H9 (cell line): ENCODE results near the gene INPP5A. TPM values are rescaled to one million over a fixed set of nuclear protein-coding genes. Genes with fewer than 3 reads are reported as not detected.

ENCODE experiments used
- DNase-seq: peaks from one replicate; pipeline ENCODE4 v3.0.0-alpha.2; 2017
- H2AFZ ChIP-seq: one replicate; pipeline ENCODE4 v1.6.1; 2013; ENCODE audit warnings: mild to moderate bottlenecking, low read length, control low read depth, moderate library complexity
- H2AK5ac ChIP-seq: 2 replicates; pipeline ENCODE4 v1.6.1; 2013; ENCODE audit warnings: low read length, control low read depth, mixed read lengths; ENCODE audit not compliant: insufficient read length
- H2BK120ac ChIP-seq: one replicate; pipeline ENCODE4 v1.6.1; 2013; ENCODE audit warnings: low read depth, mild to moderate bottlenecking, low read length, control low read depth, inconsistent platforms; ENCODE audit not compliant: poor library complexity, severe bottlenecking
- H2BK12ac ChIP-seq: 2 replicates; pipeline ENCODE4 v1.6.1; 2013; ENCODE audit warnings: low read length, control low read depth, mixed read lengths, low read depth; ENCODE audit not compliant: insufficient read length
- H2BK15ac ChIP-seq: 2 replicates; pipeline ENCODE4 v1.6.1; 2013; ENCODE audit warnings: low read depth, low read length, control low read depth
- H2BK20ac ChIP-seq: one replicate; pipeline ENCODE4 v1.6.1; 2013; ENCODE audit warnings: low read depth, mild to moderate bottlenecking, low read length, control low read depth, inconsistent platforms; ENCODE audit not compliant: poor library complexity, severe bottlenecking
- H2BK5ac ChIP-seq: 2 replicates; pipeline ENCODE4 v1.6.1; 2013; ENCODE audit warnings: low read length, control low read depth, mixed read lengths; ENCODE audit not compliant: insufficient read length
- H3K14ac ChIP-seq: 2 replicates; pipeline ENCODE4 v1.6.1; 2013; ENCODE audit warnings: low read length, control low read depth; ENCODE audit not compliant: insufficient read depth
- H3K18ac ChIP-seq: 2 replicates; pipeline ENCODE4 v1.6.1; 2013; ENCODE audit warnings: low read depth, mild to moderate bottlenecking, mixed read lengths, low read length, control low read depth; ENCODE audit not compliant: insufficient read length
- H3K23ac ChIP-seq: 2 replicates; pipeline ENCODE4 v1.6.1; 2013; ENCODE audit warnings: low read length, control low read depth, mixed read lengths, low read depth; ENCODE audit not compliant: insufficient read length
- H3K23me2 ChIP-seq: 2 replicates; pipeline ENCODE4 v1.6.1; 2013; ENCODE audit warnings: low read depth, mild to moderate bottlenecking, mixed read lengths, low read length, control low read depth; ENCODE audit not compliant: insufficient read length, poor library complexity, severe bottlenecking
- H3K27ac ChIP-seq: 2 replicates; pipeline ENCODE4 v1.5.1; 2013; ENCODE audit warnings: low read length, control low read depth, mixed read lengths, low read depth; ENCODE audit not compliant: insufficient read length
- H3K27me3 ChIP-seq: 2 replicates; pipeline ENCODE4 v1.6.1; 2013; ENCODE audit warnings: low read length, control low read depth, inconsistent platforms; ENCODE audit not compliant: insufficient read depth
- H3K4ac ChIP-seq: 2 replicates; pipeline ENCODE4 v1.6.1; 2013; ENCODE audit warnings: low read depth, mild to moderate bottlenecking, control low read depth, inconsistent platforms, low read length, moderate library complexity
- H3K4me1 ChIP-seq: 2 replicates; pipeline ENCODE4 v1.6.1; 2013; ENCODE audit warnings: low read length, control low read depth, inconsistent platforms; ENCODE audit not compliant: insufficient read depth
- H3K4me2 ChIP-seq: 2 replicates; pipeline ENCODE4 v1.6.1; 2013; ENCODE audit warnings: low read length, control low read depth, mixed read lengths; ENCODE audit not compliant: insufficient read length, insufficient read depth
- H3K56ac ChIP-seq: 2 replicates; pipeline ENCODE4 v1.6.1; 2013; ENCODE audit warnings: low read depth, mild to moderate bottlenecking, mixed read lengths, low read length, control low read depth; ENCODE audit not compliant: insufficient read length
- H3K79me1 ChIP-seq: 2 replicates; pipeline ENCODE4 v1.6.1; 2013; ENCODE audit warnings: low read depth, mild to moderate bottlenecking, moderate library complexity, low read length, control low read depth, inconsistent platforms; ENCODE audit not compliant: insufficient read depth, poor library complexity, severe bottlenecking
- H3K79me2 ChIP-seq: 2 replicates; pipeline ENCODE4 v1.6.1; 2013; ENCODE audit warnings: low read length, control low read depth, inconsistent platforms; ENCODE audit not compliant: insufficient read depth
- H3K9ac ChIP-seq: 2 replicates; pipeline ENCODE4 v1.6.1; 2013; ENCODE audit warnings: low read length, control low read depth, mixed read lengths; ENCODE audit not compliant: insufficient read length; ENCODE audit errors: extremely low read depth
- H3K9me3 ChIP-seq: one replicate; pipeline ENCODE4 v1.6.1; 2013; ENCODE audit warnings: low read depth, low read length, inconsistent platforms; ENCODE audit not compliant: control insufficient read depth
- H3T11ph ChIP-seq: one replicate; pipeline ENCODE4 v1.6.1; 2013; ENCODE audit warnings: mild to moderate bottlenecking, low read length, control low read depth, inconsistent platforms
- H4K20me1 ChIP-seq: one replicate; pipeline ENCODE4 v1.6.1; 2013; ENCODE audit not compliant: control insufficient read depth, insufficient read length, insufficient read depth
- H4K5ac ChIP-seq: 2 replicates; pipeline ENCODE4 v1.6.1; 2013; ENCODE audit warnings: low read depth, mild to moderate bottlenecking, mixed read lengths, low read length, control low read depth; ENCODE audit not compliant: insufficient read length
- H4K8ac ChIP-seq: replicated peaks from 2 replicates; pipeline ENCODE4 v1.6.1; 2013; ENCODE audit warnings: low read length, control low read depth, mixed read lengths, low read depth; ENCODE audit not compliant: insufficient read length
- H4K91ac ChIP-seq: 2 replicates; pipeline ENCODE4 v1.6.1; 2013; ENCODE audit warnings: low read depth, mild to moderate bottlenecking, moderate library complexity, mixed read lengths, low read length, control low read depth; ENCODE audit not compliant: insufficient read length
- H3K27ac Mint-ChIP-seq, 3 experiments: 2 replicates in 2 of 3; 3 replicates in 1 of 3; pipeline ENCODE4 v1.8.0; 2020 to 2021; ENCODE audit warnings: mixed read lengths in 3 of 3, mild to moderate bottlenecking in 1 of 3, moderate library complexity in 1 of 3
- H3K27me3 Mint-ChIP-seq: 2 replicates; pipeline ENCODE4 v1.8.0; 2021; ENCODE audit warnings: low read depth, mild to moderate bottlenecking, moderate library complexity, mixed read lengths
- H3K36me3 Mint-ChIP-seq, 3 experiments: 2 replicates in 2 of 3; 3 replicates in 1 of 3; pipeline ENCODE4 v1.8.0; 2020 to 2021; ENCODE audit warnings: low read depth in 3 of 3, mixed read lengths in 3 of 3; ENCODE audit not compliant: insufficient read depth in 1 of 3
- H3K4me1 Mint-ChIP-seq, 2 experiments: 2 replicates each; pipeline ENCODE4 v1.8.0; 2020; ENCODE audit warnings: mixed read lengths in 2 of 2
- H3K4me3 Mint-ChIP-seq, 2 experiments: 2 replicates in 1 of 2; 3 replicates in 1 of 2; pipeline ENCODE4 v1.8.0; 2020 to 2021; ENCODE audit warnings: mild to moderate bottlenecking in 2 of 2, mixed read lengths in 2 of 2, moderate library complexity in 1 of 2
- H3K9me3 Mint-ChIP-seq, 2 experiments: 2 replicates in 1 of 2; 3 replicates in 1 of 2; pipeline ENCODE4 v1.8.0; 2020; ENCODE audit warnings: mild to moderate bottlenecking in 2 of 2, mixed read lengths in 2 of 2, moderate library complexity in 1 of 2
- WGBS: extraction: QIAGEN DNeasy Blood & Tissue Kit; methylation state at CpG from one replicate; pipeline ENCODE4 v1.1.7; 2013; ENCODE audit warnings: missing lambda C conversion rate, low lambda C conversion rate, mixed read lengths; ENCODE audit not compliant: insufficient read length; ENCODE audit errors: extremely low coverage; 5-methylcytosine and 5-hydroxymethylcytosine counted together
- total RNA-seq: library from RNA; stranded (reverse); gene quantifications from 2 replicates; pipeline ENCODE4 v1.2.1, GENCODE V29; 2021
- TF ChIP-seq, protein P1 (sequence below): fragments of 200-600 bp; sonication (generic); conservative IDR thresholded peaks from 3 replicates; pipeline ENCODE4 v1.8.0; 2021; ENCODE audit warnings: antibody characterized with exemption, mild to moderate bottlenecking

INPP5A gene
- total RNA-seq, 1 experiment from 2014 or later, result 17.7 TPM

DNA sequence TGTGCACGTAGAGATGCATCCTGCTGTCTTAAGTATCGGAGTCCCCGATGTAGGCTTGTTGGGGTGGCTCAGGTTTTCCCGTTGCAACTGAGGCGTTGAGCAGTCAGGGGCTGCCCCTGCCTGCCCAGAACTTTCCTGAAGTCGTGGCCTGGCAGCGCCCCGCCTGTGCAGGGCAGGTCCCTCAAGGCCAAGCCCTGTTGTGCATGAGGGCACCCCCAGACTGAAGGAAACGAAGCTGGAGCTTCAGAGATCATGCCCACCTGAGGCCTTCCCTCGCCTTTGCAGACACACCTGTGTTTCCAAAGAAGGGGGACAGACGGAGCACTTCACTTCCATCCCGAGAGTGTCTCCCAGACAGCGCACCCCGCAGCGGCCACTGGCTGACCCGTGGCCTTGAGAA is 127.3 kb downstream of the INPP5A start:
- no peak overlapping the region for H2BK12ac ChIP-seq
- no peak overlapping the region for H2BK15ac ChIP-seq
- no peak overlapping the region for H2BK20ac ChIP-seq
- H3K4me1 ChIP-seq, result no peaks in the 10 kb centered on the region
- no peaks in the 10 kb centered on the region for H3K79me1 ChIP-seq
- H3K4me1 Mint-ChIP-seq, result peaks cover 0 to 3% of the 10 kb centered on the region in 2 experiments; a peak in 1 of 4 replicates
- no peak overlapping the region for H2BK5ac ChIP-seq
- no peaks in the 10 kb centered on the region for H3K27me3 ChIP-seq
- H3K23me2 ChIP-seq, result no peaks in the 10 kb centered on the region
- H3K9ac ChIP-seq, result no peak overlapping the region
- H3K4me3 Mint-ChIP-seq, result no peak overlapping the region
- no peaks in the 10 kb centered on the region for H3K79me2 ChIP-seq
- H3K9me3 ChIP-seq, result no peaks in the 10 kb centered on the region
- H3K36me3 Mint-ChIP-seq, result peaks cover 0 to 4% (median 2%) of the 10 kb centered on the region in 3 experiments; a peak in 1 of 7 replicates
- WGBS, result no CpG with 5 or more reads among the region's 16 CpGs
- no peak overlapping the region for H3K23ac ChIP-seq
- no peak overlapping the region for H3K14ac ChIP-seq
- no peak overlapping the region for H3K4me2 ChIP-seq
- no peak overlapping the region for H2AFZ ChIP-seq
- TF ChIP-seq, protein P1, sequence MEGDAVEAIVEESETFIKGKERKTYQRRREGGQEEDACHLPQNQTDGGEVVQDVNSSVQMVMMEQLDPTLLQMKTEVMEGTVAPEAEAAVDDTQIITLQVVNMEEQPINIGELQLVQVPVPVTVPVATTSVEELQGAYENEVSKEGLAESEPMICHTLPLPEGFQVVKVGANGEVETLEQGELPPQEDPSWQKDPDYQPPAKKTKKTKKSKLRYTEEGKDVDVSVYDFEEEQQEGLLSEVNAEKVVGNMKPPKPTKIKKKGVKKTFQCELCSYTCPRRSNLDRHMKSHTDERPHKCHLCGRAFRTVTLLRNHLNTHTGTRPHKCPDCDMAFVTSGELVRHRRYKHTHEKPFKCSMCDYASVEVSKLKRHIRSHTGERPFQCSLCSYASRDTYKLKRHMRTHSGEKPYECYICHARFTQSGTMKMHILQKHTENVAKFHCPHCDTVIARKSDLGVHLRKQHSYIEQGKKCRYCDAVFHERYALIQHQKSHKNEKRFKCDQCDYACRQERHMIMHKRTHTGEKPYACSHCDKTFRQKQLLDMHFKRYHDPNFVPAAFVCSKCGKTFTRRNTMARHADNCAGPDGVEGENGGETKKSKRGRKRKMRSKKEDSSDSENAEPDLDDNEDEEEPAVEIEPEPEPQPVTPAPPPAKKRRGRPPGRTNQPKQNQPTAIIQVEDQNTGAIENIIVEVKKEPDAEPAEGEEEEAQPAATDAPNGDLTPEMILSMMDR, result no peak
- H4K5ac ChIP-seq, result no peak overlapping the region
- H4K20me1 ChIP-seq, result no peaks in the 10 kb centered on the region
- DNase-seq, result no peak
- no peak overlapping the region for H3K18ac ChIP-seq
- H2AK5ac ChIP-seq, result no peak overlapping the region
- no peaks in the 10 kb centered on the region for H3K27me3 Mint-ChIP-seq
- no peak overlapping the region for H4K91ac ChIP-seq
- no peaks in the 10 kb centered on the region; a peak in 1 of 5 replicates for H3K9me3 Mint-ChIP-seq
- no peak overlapping the region for H3K56ac ChIP-seq
- H3K27ac ChIP-seq, result no peak overlapping the region
- H2BK120ac ChIP-seq, result no peak overlapping the region
- H4K8ac ChIP-seq, result no peak overlapping the region
- no peak overlapping the region for H3K4ac ChIP-seq
- no peak overlapping the region for H3K27ac Mint-ChIP-seq
- no peak overlapping the region for H3T11ph ChIP-seq
